VCaP (cell line): ENCODE measurements around the gene TCEA2.

Experiments
- H3K27ac ChIP-seq: fragments of 450-650 bp; 2 replicates; pipeline ENCODE4 v1.5.1; 2017
- TF ChIP-seq, protein P1 (sequence below): fragments of 450-650 bp; conservative IDR thresholded peaks from 2 replicates; pipeline ENCODE4 v1.5.1; 2017; ENCODE audit warnings: mild to moderate bottlenecking, moderate library complexity

Gene TCEA2

GRCh38 chr20:64052326-64052722 is 10.7 kb upstream of the TCEA2 start:
- TF ChIP-seq, protein P1, sequence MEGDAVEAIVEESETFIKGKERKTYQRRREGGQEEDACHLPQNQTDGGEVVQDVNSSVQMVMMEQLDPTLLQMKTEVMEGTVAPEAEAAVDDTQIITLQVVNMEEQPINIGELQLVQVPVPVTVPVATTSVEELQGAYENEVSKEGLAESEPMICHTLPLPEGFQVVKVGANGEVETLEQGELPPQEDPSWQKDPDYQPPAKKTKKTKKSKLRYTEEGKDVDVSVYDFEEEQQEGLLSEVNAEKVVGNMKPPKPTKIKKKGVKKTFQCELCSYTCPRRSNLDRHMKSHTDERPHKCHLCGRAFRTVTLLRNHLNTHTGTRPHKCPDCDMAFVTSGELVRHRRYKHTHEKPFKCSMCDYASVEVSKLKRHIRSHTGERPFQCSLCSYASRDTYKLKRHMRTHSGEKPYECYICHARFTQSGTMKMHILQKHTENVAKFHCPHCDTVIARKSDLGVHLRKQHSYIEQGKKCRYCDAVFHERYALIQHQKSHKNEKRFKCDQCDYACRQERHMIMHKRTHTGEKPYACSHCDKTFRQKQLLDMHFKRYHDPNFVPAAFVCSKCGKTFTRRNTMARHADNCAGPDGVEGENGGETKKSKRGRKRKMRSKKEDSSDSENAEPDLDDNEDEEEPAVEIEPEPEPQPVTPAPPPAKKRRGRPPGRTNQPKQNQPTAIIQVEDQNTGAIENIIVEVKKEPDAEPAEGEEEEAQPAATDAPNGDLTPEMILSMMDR = no peak
- no peak overlapping the region for H3K27ac ChIP-seq

DNA sequence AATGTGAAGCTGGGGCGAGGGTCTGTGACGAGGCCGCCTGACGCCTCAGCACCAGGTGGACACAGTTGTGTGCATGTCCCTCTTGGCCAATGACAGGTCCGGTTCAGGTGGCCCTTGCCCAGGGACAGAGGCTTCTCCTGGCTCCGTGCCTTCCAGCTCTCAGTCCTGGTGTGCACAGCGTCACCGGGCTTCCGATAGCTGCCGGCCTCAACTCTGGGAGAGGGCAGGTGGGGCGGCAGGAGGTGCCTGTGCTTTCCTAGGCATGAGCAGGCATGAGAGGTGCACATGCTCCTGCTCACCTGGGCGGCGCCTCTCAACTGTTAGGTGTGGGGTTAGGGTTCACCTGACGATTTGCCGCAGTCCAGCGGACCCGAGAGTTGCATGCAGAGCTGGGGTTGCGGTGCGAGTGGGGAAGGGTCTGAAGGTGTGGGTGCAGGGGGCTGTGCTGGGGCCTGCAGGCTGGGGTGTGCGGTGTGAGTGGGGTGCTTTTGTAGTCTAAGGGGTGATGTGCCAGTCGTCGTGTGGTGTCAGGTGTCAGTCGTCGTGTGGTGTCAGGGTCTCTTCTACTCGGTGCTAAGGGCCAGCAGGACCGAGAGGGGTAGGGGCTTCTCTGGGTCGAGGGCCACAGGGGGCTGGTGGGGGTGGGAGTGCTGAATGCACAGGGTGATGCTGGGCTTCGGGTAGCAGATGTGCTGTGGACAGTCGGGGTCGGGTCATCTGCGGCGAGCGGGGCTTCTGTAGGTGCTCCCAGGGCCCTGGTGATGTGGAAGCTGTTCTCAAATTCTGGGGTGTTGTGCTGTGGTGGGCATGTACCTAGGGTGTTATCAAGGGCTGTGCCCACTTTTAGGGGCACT is 9.8 kb upstream of the TCEA2 start:
- TF ChIP-seq, protein P1 = no peak
- no peak overlapping the region for H3K27ac ChIP-seq

GRCh38 chr20:64053841-64054661 is 8.9 kb upstream of the TCEA2 start:
- TF ChIP-seq, protein P1 = peak; percentile 37; the same call in 1 of the 2 replicates
- H3K27ac ChIP-seq = no peak overlapping the region

DNA sequence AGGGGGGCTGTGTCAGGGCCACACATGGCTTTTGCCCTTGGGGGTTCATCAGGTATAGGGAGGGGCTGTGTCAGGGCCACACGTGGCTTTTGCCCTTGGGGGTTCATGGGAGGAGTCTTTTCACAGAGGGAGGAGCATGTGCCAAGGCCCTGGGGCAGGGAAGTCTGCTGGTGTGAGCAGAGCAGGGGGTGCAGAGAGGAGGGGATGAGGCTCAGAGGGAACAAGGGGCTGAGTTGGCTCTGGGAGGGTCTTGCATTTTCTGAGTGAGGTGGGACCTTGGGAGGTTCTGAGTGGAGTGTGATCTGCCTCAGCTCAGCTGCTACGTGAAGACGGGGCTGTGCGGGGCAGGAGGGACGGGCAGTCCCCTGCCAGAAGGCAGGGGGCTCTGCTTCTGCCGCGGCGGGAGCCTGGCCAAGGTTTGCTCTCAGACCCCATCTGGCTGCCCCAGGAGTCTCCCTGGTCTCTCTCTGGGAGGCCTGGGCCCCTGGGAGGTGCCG is 7.6 kb upstream of the TCEA2 start:
- TF ChIP-seq, protein P1 = no peak
- H3K27ac ChIP-seq = no peak overlapping the region

DNA sequence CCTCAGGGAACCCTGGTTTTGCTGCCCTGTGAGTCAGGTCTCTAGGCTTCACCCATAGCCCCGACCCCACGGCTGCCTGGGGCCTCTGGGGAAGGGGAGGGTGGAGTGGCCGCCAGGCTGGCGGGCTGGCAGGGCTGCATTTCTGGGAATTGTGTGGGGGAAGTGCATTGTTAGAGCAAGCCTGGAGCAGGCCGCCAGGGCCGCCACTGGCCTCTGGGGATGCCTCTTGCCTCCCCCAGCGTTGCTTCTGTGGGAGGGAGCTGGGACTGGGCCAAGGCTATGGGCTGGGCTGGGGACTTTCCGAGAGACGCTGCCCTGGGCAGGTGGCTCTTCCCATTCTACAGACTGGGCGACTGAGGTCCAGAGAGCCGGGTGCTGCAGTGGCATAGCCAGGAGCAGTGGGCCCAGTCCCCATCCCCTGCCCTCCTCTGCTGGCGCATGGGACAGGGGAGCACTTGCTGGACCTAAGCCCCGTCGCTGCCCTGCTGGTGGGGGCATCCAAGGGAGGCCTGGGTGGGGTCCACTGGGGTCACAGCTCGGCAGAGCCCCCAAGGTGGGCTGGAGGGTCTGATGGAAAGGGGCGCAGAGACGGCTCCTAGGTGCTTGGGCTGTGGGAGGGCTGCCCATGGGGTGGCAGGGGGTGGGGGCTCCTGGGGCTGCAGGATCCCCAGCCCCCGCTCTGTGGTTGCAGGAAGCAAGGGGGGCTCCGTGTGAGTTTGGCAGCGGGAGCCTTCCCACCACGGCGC is 6.9 kb upstream of the TCEA2 start:
- TF ChIP-seq, protein P1 = no peak
- no peak overlapping the region for H3K27ac ChIP-seq

- TF ChIP-seq, protein P1 = no peak
- no peak overlapping the region for H3K27ac ChIP-seq
Measured at GRCh38 chr20:64056639-64056888, 6.4 kb upstream of the TCEA2 start.
